Panc1 (cell line): ENCODE data around the gene HINFP. TPM values are rescaled to one million over a fixed set of nuclear protein-coding genes. Genes with fewer than 3 reads are reported as not detected.
"Not testable (repeated sequence)": the region's sequence is repeated elsewhere in the genome, so short reads cannot be mapped to it uniquely, and the experiment has no call there.

Experiments used
- ATAC-seq: fragments of 200-7000 bp; cut with Tn5 transposase; 2 replicates; pipeline ENCODE4 v1.9.1; 2020; ENCODE audit warnings: mild to moderate bottlenecking, moderate library complexity
- BruUV-seq: library from RNA; stranded (reverse); fragments of 400-500 nt; replicated peaks from 2 replicates; lab custom pipeline; 2021; lab: Mats Ljungman, UMichigan
- CTCF ChIA-PET: fragments of 300-600 bp; sonication (Branson Sonifier 250); formaldehyde crosslinking; loops from one replicate; lab custom pipeline; 2022; ENCODE audit warnings: antibody characterized with exemption; lab: Charles Lee
- POLR2A ChIA-PET: fragments of 300-600 bp; sonication (Branson Sonifier 250); formaldehyde crosslinking; loops from one replicate; lab custom pipeline; 2022; ENCODE audit warnings: antibody characterized with exemption; lab: Charles Lee
- DNase-seq: peaks from one replicate; pipeline ENCODE4 v3.0.0-alpha.2; 2010; ENCODE audit warnings: low read depth, low spot score
- H3K27ac ChIP-seq: 2 replicates; pipeline ENCODE4 v1.5.1; 2011; ENCODE audit warnings: mild to moderate bottlenecking, low read length, inconsistent platforms
- H3K27me3 ChIP-seq: fragments of 200-500 bp; sonication (Bioruptor generic); 2 replicates; pipeline ENCODE4 v1.6.0; 2014; ENCODE audit warnings: low read length, inconsistent platforms; ENCODE audit not compliant: control insufficient read depth, insufficient read depth
- H3K36me3 ChIP-seq: fragments of 200-500 bp; sonication (Bioruptor generic); 2 replicates; pipeline ENCODE4 v1.5.1; 2014; ENCODE audit warnings: inconsistent platforms, mild to moderate bottlenecking, low read length, moderate library complexity; ENCODE audit not compliant: control insufficient read depth, insufficient read depth
- H3K4me1 ChIP-seq: 2 replicates; pipeline ENCODE4 v1.5.1; 2011; ENCODE audit warnings: inconsistent platforms, mild to moderate bottlenecking, low read length, moderate library complexity; ENCODE audit not compliant: control insufficient read depth, insufficient read depth
- H3K4me3 ChIP-seq, 2 experiments: 2 replicates each; pipeline ENCODE4 v1.5.1; 2011 to 2012; ENCODE audit warnings: low read depth in 2 of 2, low read length in 2 of 2, mild to moderate bottlenecking in 2 of 2, inconsistent platforms in 1 of 2, moderate library complexity in 1 of 2
- H3K9me3 ChIP-seq: fragments of 200-500 bp; sonication (Bioruptor generic); 2 replicates; pipeline ENCODE4 v1.5.1; 2014; ENCODE audit warnings: low read depth, mild to moderate bottlenecking, inconsistent platforms, low read length, moderate library complexity; ENCODE audit not compliant: control insufficient read depth, insufficient read depth
- POLR2AphosphoS5 ChIP-seq: IDR thresholded peaks from 2 replicates; pipeline ENCODE4 v1.6.1; 2012; ENCODE audit warnings: mild to moderate bottlenecking, low read depth, low read length, moderate library complexity
- REST ChIP-seq, 2 experiments: IDR thresholded peaks; 2 replicates each; pipeline ENCODE4 v1.6.1; 2011 to 2012; ENCODE audit warnings: low read depth in 2 of 2, control low read depth in 1 of 2, low read length in 1 of 2, mild to moderate bottlenecking in 1 of 2, moderate library complexity in 1 of 2; ENCODE audit not compliant: insufficient read depth in 1 of 2
- SIN3A ChIP-seq: IDR thresholded peaks from 2 replicates; pipeline ENCODE4 v1.6.1; 2012; ENCODE audit warnings: low read depth, mild to moderate bottlenecking, low read length, moderate library complexity, borderline replicate concordance; ENCODE audit not compliant: insufficient read depth
- TCF7L2 ChIP-seq: IDR thresholded peaks from 2 replicates; pipeline ENCODE4 v1.6.1; 2011; ENCODE audit warnings: mild to moderate bottlenecking, low read depth, low read length, inconsistent platforms
- in situ Hi-C: cut with HindIII; loops from 2 replicates; pipeline ENCODE4 v1.10.0; 2016; ENCODE audit warnings: low sequenced_read_pairs, low pct_unique_long_range_greater_than_20kb
- intact Hi-C: fragments of 100-400 bp; cut with micrococcal nuclease; formaldehyde crosslinking; loops from one replicate; pipeline ENCODE4 v1.10.0; 2022; ENCODE audit not compliant: unreplicated experiment
- total RNA-seq: library from RNA; stranded (reverse); gene quantifications from one replicate; pipeline ENCODE4 v1.2.1, GENCODE V29; 2021; ENCODE audit not compliant: unreplicated experiment

Gene HINFP
- total RNA-seq, 1 experiment from 2014 or later, result 52.7 TPM

GRCh38 chr11:119103161-119103664 is 18.2 kb upstream of the HINFP start:
- ATAC-seq, in situ Hi-C loops, BruUV-seq, H3K9me3 ChIP-seq, DNase-seq, H3K27me3 ChIP-seq, H3K36me3 ChIP-seq: not testable (repeated sequence)
- Histone ChIP-seq H3K4me3 (peak overlapping the region; percentile 87 to 90), H3K27ac (peak overlapping the region; percentile 99), H3K4me1 (peaks cover 25% of the 10 kb centered on the region)
- intact Hi-C loops, result loop anchor here (2.0 kb wide), 1 partner anchor 92 kb away; no protein-coding TSS in a partner anchor
- CTCF ChIA-PET, result interaction anchor here (0.7 to 1.7 kb wide), 4 partner anchors 20 to 235 kb away, joined by 4 to 16 read pairs (median 6); no protein-coding TSS in a partner anchor
- POLR2A ChIA-PET, result interaction anchor here (0.6 to 0.7 kb wide), 2 partner anchors 9 to 84 kb away, joined by 3 to 12 read pairs; no protein-coding TSS in a partner anchor

GRCh38 chr11:119103793-119104192 is 17.6 kb upstream of the HINFP start:
- no peaks in the 10 kb centered on the region for H3K27me3 ChIP-seq
- no peak for ATAC-seq
- in situ Hi-C loops (no loop called here), intact Hi-C loops (loop anchor here (2.0 kb wide), 1 partner anchor 91 kb away; no protein-coding TSS in a partner anchor)
- H3K36me3 ChIP-seq, result no peaks in the 10 kb centered on the region
- H3K9me3 ChIP-seq, result no peaks in the 10 kb centered on the region
- ChIA-PET POLR2A (no interaction called here), CTCF (interaction anchor here (0.6 kb wide), 1 partner anchor 18 kb away, joined by 5 read pairs; no protein-coding TSS in a partner anchor)
- no TSS peak for BruUV-seq
- no peak for TF ChIP-seq REST (IDR thresholded peaks at IDR 0.05; ENCODE audit: insufficient read depth in 1 of 2, low read depth in 2 of 2, low read length in 1 of 2)
- H3K4me3 ChIP-seq, result no peak overlapping the region
- no peak for DNase-seq
- peaks cover 30% of the 10 kb centered on the region for H3K4me1 ChIP-seq
- H3K27ac ChIP-seq, result peak overlapping the region; percentile 99; the same call in 1 of the 2 replicates

GRCh38 chr11:119106564-119107537 is 14.5 kb upstream of the HINFP start, which contains the start of gene C2CD2L:
TSS of gene C2CD2L (plus strand) at chr11:119107344. CDS start at chr11:119107742, 398 bp downstream.
- H3K9me3 ChIP-seq, result no peaks in the 10 kb centered on the region
- TF ChIP-seq POLR2AphosphoS5 (no peak), TCF7L2 (peak; percentile 92), SIN3A (peak; percentile 97)
- no peak for DNase-seq
- ATAC-seq, result peak; percentile 92
- H3K36me3 ChIP-seq, result no peaks in the 10 kb centered on the region
- peaks cover 27% of the 10 kb centered on the region for H3K4me1 ChIP-seq
- peak within 1 kb of the TSS; percentile 75 to 92 for H3K4me3 ChIP-seq
- no peaks in the 10 kb centered on the region for H3K27me3 ChIP-seq
- in situ Hi-C loops (no loop called here), intact Hi-C loops (no loop called here)
- no TSS peak for BruUV-seq
- H3K27ac ChIP-seq, result peak within 1 kb of the TSS; percentile 78
- ChIA-PET POLR2A (interaction anchor here (0.6 to 1.1 kb wide), 5 partner anchors 15 to 274 kb away, joined by 3 to 13 read pairs (median 3); partner anchors contain the start of genes HINFP and USP2), CTCF (no interaction called here)
